ENCODE results near the gene FAAH.

Gene FAAH

DNA sequence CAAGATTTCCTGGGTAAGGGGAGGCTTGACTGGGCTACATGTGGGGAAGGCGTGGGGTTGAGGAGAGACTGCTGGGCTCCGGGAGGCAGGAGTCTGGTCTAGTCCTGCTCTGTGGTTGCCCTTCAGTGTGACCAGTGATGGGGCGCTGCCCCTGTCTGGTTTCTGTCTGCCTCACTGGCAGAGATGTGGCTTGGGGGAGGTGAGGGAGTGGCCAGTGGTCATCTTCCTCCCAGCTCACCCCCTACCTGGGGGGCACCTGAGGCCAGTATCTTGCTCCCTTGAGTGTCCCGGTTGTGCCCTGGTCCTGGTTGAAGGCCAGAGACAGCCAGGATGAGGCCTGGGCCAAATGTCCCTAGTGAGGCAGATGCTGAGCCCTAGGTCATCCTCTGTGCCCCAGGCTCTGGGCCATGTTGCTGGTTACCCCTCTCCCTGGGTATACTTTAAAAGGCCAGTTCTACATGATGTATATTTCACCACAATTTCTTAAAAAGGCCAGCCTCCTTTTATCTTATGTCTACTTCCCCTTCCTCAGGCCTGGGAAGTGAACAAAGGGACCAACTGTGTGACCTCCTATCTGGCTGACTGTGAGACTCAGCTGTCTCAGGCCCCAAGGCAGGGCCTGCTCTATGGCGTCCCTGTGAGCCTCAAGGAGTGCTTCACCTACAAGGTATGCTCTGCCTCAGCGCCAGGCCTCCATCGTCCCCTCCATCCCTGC is 10.5 kb downstream of the FAAH start:
- TF ChIP-seq, protein P1, sequence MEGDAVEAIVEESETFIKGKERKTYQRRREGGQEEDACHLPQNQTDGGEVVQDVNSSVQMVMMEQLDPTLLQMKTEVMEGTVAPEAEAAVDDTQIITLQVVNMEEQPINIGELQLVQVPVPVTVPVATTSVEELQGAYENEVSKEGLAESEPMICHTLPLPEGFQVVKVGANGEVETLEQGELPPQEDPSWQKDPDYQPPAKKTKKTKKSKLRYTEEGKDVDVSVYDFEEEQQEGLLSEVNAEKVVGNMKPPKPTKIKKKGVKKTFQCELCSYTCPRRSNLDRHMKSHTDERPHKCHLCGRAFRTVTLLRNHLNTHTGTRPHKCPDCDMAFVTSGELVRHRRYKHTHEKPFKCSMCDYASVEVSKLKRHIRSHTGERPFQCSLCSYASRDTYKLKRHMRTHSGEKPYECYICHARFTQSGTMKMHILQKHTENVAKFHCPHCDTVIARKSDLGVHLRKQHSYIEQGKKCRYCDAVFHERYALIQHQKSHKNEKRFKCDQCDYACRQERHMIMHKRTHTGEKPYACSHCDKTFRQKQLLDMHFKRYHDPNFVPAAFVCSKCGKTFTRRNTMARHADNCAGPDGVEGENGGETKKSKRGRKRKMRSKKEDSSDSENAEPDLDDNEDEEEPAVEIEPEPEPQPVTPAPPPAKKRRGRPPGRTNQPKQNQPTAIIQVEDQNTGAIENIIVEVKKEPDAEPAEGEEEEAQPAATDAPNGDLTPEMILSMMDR (IDR thresholded peaks at IDR 0.05): no peak

DNA sequence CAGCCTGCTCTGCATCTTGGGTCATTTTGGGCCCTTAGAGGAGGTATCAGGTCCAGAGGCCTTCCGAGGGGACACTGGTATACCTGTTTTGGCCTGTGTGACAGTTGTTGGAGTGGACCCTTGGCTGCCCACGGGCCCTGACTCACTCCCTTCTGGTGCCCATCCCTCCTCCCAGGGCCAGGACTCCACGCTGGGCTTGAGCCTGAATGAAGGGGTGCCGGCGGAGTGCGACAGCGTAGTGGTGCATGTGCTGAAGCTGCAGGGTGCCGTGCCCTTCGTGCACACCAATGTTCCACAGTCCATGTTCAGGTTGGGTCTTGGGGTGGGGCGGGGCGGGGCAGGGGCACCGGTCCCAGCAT is 11.1 kb downstream of the FAAH start:
- TF ChIP-seq, protein P1 (IDR thresholded peaks at IDR 0.05): no peak

DNA sequence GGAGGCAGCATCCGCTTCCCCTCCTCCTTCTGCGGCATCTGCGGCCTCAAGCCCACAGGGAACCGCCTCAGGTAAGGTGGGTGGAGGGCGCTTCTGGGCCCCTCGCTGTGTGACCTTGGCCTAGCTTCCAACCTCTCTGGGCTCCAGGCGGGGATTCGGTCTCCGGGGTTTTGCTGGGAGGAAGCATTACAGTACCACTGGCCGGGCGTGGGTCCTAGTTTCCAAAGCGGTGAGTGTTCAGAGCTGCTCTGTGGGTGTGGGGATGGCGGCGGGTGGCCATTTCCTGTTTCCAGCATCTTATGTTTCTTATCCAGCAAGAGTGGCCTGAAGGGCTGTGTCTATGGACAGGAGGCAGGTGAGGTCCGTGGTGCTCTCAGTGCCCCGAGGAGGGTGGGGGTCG is 11.6 kb downstream of the FAAH start:
- TF ChIP-seq, protein P1 (IDR thresholded peaks at IDR 0.05): no peak

DNA sequence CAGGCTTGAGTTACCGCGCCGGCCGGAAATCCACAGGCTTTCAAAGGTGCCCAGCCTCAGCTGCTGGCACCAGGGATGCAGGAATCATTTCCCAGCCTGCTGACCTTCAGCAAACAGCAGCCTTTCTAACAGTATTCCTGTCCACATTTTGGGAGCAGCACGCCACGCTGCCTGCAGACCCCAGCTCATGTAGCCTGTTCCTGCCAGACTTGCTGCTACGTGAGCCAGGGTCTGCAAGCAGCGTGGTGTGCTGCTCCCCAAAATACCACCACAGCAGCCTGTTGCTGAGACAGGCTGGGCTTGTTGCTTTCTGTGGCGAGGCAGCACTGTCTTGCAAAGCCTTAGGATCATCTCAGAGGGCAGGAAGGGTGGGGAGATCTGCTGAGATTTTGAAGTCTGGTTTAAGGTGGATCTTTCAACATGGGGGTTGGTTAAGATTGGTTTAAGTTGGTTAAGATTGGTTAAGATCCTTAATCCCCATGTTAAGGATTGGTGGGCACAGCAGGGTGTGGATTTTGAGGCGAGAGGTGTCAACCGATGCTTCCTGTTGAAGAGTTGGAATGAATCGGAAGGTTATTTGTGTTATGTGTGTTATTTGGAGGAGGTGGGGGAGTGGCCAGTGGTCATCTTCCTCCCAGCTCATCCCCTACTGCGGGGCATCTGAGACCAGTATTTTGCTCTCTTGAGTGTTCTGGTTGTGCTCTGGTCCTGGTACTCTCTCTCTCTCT is 12.9 kb downstream of the FAAH start:
- TF ChIP-seq, protein P1 (IDR thresholded peaks at IDR 0.05): no peak

DNA sequence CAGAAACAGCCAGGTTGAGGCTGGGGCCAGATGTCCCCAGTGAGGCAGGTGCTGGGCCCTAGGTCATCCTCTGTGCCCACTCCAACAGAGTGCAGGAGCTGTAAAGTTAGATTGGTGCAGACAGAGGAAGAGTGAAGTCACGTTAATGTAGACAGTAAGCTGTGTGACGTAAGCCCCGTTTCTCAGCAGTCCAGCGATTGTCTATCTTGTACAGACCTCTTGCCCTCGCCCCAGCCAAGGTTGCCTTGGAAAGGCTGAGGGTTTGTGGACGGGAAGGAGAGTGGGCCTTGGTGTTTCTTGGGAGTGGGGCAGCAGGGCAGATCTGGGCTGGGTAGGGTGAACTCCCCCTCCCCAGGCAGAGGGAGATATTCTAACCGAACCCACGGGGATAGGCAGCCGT is 13.5 kb downstream of the FAAH start:
- TF ChIP-seq, protein P1 (IDR thresholded peaks at IDR 0.05): no peak

DNA sequence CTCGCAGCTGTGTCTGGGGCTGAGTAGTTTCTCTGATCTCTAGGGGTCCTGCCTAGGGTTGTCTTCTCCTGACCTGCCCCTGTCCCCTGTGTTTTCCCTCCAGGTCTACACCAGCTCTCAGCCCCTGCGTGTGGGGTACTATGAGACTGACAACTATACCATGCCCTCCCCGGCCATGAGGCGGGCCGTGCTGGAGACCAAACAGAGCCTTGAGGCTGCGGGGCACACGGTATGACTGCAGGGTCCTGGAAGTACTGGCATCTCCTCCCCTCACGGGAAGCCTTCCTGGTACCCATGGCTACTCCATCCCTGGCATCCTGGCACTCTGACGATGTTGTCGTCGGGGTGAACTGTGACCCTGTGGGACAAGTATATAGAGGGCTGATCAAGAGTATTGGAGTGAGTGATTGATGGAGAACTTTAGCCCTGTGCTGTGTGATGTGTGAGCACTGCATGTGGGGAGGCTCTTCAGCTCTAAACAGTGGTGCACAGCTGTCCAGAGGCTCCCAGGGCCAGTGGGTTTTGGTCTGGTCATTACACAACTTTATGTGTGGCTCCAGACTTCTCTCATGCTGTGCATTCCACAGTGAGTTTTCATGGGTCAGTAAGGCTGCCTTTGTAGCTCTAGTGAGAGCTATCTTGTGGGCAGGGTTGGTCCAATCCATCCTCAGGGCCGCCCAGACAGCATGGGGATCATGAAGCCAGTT is 14.4 kb downstream of the FAAH start:
- TF ChIP-seq, protein P1 (IDR thresholded peaks at IDR 0.05): no peak

DNA sequence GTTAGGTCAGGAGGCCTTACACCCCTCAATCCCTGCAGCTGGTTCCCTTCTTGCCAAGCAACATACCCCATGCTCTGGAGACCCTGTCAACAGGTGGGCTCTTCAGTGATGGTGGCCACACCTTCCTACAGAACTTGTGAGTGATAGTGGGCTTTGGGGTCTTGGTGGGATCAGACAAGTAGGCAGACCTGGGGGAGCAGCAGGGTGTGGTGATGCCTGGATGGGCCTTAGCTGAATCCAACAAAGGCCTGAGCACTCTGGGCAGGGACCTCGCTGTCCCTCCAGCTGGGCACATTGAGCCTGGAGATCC is 14.9 kb downstream of the FAAH start:
- TF ChIP-seq, protein P1 (IDR thresholded peaks at IDR 0.05): no peak
